ENCODE results near the gene PDCD2L. TPM values are rescaled to one million over a fixed set of nuclear protein-coding genes. Genes with fewer than 3 reads are reported as not detected.
"Not testable (repeated sequence)": the region's sequence is repeated elsewhere in the genome, so short reads cannot be mapped to it uniquely, and the experiment has no call there.

The PDCD2L gene
- total RNA-seq, 1 donor from 2014 or later, result 15.2 TPM

DNA sequence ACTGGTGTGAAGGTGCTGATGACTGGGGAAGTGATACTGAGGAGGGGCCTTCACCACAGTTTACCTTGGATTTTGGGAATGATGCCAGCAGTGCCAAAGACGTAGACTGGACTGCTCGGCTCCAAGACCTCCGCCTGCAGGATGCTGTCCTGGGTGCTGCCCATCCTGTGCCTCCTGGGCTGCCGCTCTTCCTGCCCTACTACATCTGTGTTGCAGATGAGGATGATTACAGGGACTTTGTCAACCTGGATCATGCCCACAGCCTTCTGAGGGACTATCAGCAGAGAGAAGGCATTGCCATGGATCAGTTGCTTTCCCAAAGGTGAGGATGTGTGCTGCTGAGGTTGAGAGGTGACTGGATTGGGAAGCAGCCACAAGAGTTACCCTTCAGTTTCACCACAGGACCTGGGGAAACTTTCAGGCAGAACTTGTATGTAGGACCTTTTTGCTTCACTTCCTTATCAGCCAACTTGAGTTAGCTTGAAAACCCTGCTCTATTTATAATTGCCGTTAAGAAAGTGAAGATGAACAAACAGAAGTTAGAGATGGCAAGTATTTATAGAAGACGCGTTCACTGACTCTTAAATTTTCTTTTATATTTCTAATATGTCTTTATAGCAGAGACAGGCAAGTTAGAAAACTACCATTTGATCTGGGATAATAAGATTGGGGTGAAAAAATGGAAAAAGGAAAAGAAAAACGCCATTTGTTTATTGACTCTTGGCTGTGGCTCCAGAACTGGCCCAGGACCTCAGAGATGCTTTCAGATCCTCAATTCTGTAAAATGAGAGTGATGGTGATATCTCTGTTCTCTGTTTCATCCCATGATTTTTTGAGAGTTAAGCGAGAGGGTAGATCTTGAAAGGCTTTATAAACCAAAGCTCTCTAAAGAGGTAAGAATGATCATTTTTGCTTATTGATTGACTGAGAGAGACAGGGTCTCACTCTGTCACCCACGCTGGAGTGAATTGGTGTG lies 5.3 kb downstream of the PDCD2L start:
- DNase-seq (ENCODE audit: extremely low read depth, low read depth, low spot score), result no peak

DNA sequence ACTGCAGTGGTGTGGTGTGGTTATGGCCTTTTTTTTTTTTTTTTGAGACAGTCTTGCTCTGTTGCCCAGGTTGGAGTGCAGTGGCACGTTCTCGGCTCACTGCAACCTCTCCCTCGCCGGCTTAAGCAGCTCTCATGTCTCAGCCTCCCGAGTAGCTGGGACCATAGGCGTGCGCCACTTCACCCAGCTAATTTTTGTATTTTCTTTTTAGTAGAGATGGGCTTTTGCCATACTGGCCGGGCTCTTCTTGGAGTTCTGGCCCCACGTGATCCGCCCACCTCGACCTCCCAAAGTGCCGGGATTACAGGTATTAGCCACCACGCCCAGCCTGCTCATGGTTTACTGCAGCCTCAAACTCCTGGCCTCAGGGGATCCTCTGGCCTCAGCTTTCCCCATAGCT lies 7.0 kb downstream of the PDCD2L start:
- DNase-seq (ENCODE audit: extremely low read depth, low read depth, low spot score), result no peak

DNA sequence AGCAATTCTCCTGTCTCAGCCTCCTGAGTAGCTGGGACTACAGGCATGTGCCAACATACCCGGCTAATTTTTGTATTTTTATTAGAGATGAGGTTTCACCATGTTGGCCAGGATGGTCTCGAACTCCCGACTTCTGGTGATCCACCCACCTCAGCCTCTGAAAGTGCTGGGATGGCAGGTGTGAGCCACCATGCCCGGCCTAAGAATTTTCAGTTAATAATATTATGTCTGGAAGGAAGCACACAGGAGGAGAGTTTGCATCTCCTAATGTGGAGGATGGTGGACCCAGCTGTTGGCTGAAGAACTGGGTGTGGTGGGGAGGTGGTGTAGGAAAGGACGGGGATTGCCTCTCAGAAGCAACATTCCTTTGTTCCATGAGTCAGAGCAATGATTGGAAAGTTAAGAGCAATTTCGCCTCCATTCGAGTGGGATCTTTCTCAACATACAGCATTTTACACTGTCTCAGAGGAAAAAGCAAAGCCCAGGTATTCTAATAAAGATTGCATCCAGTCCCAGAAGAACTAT lies 11.9 kb downstream of the PDCD2L start:
- DNase-seq (ENCODE audit: extremely low read depth, low read depth, low spot score), result no peak

DNA sequence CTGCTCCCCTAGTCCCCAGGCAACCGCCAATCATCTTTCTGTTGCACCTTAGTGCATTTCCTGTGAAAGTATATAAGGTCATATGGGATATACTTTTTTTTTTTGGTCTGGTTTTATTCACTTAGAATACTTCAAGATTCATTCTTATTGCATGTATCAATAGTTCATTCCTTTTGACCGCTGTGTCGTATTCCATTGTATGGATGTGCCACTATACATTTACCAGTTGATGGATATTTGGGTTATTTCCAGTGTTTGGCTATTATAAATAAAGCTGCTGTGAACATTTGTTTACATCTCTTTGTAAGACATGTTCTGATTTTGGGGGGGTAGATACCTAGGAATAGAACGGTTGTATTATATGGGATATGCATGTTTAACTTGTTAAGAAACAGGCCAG lies 14.1 kb downstream of the PDCD2L start:
- DNase-seq (ENCODE audit: extremely low read depth, low read depth, low spot score), result no peak

DNA sequence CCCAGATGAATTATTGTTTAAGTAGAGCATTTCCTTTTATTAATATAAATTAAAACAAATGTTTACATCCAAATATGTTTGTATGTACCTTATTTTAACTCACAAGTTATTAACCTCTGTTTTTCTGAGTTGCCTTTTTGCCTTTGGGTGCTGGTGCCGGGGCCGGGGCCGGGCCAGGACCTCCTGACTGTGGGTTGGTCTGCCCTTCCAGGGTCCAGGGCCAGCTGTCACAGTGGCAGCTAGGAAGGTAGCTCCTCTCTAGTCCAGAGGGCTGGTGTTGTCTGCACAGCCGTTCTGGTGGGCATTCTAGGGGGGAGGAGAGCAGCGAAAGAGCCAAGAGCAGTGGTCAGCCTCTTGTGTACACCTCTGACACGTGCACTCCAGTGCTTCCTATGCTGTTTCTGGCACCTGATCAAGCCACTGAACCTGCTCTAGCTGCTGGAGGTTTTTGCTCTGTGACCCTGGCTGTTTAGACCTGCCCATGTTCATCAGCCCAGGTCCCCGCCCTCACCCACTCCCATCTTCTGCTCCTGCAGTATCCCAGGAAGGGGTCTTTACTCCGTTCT lies 22.0 kb downstream of the PDCD2L start:
- no peak for DNase-seq (ENCODE audit: extremely low read depth, low read depth, low spot score)

DNA sequence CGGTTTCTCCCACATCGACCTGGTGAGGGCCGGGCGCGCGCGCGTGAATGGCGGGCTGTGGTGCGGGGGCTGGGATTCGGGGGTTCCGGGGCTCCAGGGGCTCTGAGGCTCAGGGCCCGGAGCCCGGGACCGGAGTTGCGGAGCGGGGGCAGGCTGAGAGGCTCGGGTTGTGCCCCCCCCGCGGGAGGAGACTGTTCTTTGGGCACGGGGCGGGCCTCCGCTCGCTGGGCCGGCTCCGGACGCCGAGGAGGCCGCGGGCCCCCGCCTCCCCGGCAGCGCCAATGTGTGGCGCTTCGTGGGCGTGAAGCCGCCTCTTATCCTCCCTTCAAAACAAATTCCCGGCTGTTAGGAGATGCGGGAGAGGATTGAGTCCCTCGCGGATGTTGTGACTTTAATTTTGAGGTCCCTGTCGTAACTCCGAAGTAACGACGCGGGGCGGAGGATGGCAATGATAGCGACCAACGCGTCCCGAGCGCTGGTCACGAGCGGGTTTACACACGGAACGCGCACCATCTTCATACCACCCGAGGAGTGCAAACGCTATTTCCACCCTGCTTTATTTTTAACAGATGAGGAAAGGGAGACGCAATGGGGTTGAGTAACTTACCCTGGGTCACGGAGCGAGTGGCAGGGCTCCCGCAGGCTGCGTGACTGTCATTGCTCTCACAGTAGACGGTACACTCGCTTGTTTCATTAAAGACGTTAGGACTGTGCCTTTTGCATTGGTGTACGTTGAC lies 24.5 kb downstream of the PDCD2L start:
- no peak for DNase-seq (ENCODE audit: extremely low read depth, low read depth, low spot score)

DNA sequence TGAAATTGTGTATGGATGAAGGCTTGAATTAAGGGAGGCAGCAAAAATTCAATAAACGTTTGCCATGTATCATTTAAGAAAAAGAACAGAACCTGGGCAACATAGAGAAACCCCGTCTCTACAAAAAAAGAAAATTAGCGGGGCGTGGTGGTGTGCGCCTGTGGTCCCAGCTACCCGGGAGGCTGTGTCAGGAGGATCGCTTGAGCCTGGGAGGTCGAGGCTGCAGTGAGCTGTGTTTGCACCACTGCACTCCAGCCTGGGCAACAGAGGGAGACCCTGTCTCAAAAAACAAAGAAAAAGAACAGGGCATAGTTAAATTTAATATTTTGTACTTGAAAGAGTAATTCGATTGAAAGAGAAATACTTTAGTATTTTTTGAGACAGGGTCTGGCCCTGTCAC lies 25.4 kb downstream of the PDCD2L start:
- DNase-seq (ENCODE audit: extremely low read depth, low read depth, low spot score), result no peak

DNA sequence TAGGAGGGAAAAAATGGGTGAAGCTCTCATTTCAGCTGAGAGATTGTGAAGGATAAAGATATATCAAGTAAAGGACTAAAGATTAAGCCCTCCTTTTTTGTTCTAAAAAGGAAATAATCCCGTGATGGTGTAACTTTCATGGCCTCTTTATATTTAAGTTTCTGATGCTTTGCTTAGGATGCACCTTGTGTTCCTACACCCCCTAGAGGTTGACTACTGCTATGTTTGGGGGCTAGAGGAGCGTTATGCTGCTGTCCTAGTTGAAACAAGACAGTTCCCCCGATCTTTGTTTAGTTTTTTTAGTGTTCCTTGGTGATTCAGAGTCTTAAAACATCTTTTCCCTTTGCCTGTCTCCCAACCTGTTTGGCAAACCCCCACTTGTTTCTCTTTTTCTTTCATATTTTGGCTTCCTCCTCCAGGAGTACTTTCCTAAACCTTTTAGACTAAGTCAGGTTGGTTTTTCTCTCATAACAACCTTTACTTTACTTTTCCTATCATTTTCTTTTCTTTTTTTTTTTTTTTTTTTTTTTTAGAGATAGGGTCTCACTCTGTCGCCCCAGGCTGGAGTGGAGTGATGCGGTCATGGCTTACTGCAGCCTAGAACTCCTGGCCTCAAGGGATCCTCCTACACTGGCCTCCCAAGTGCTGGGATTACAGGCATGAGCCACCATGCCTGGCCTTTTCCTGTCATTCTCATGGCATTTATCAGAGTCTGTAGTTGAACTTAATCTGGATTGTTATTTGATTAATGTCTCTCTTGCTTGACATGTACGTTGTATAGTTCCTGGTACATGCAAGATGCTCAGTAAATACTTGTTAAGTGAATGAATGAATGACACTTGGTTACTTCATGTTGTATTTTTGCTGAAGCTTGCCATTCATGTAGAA lies 26.8 kb downstream of the PDCD2L start:
- DNase-seq (ENCODE audit: extremely low read depth, low read depth, low spot score), result no peak

DNA sequence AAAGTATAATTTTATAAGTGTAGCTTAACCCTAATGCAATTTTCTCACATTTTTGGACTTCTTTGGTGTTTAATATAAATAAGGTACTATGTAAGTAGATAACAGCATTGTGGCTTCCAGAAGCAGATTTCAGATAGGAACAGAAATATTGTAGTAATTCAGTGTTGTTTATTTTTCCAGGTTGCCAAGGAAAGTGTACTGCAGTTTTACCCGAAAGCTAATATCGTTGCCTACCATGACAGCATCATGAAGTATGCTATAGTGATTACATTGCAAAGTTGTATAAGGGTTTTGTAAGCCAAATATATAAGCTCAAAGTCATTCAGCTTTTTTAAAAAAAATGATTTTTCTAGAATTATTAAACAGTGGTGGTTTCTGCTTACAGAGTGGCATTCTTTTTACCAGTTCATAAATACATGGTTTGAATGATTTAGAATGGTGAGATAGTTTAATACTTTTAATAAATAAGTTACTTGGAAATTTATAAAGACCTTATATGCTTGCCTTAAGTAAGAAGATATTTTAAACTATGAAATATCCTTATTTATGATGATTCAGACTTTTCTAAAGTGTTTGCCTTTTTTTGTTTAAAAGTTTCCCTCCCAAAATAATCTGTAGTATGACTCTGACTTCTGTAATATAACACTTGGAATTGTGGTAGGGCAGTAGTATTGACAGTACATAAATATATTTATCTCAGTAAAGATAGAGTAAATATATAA lies 27.6 kb downstream of the PDCD2L start:
- DNase-seq (ENCODE audit: extremely low read depth, low read depth, low spot score), result no peak

DNA sequence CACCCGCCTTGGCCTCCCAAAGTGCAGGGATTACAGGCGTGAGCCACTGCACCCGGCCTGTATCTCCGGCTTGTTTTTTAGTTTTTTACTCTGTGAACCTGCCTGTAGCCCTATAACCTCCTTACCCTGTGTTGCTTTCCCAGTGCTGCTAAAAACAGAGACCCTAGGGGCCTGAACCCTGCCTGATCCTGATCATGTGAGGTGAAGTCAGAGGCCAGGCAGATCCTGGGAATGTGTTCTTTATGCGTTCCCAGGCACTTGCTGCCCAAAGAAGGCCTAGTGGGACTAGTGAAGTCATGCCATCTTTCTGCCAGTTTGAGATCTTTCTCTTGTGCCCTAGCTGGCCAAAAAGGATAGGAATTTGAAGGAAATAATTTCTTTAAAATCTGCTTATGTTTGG lies 28.6 kb downstream of the PDCD2L start:
- DNase-seq (ENCODE audit: extremely low read depth, low read depth, low spot score), result no peak

DNA sequence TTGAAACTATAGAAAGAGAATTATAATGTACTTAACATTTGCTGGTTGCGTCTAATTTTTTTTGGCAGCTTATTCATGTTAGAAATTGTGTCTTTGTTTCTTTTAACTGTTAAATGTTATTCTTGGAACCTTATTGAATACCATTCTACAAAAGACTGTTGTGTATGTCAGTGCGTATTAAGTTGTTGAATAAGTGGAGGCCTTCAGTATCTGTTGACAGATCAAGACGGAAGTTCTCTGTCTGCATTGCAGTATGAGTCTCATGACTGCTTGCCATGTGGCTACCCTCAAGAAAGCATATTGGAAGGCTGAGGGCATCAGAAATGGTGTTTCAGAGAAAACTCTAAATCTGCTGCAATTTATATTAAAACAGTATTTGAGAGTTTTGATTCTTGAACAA lies 32.5 kb downstream of the PDCD2L start:
- no peak for DNase-seq (ENCODE audit: extremely low read depth, low read depth, low spot score)

DNA sequence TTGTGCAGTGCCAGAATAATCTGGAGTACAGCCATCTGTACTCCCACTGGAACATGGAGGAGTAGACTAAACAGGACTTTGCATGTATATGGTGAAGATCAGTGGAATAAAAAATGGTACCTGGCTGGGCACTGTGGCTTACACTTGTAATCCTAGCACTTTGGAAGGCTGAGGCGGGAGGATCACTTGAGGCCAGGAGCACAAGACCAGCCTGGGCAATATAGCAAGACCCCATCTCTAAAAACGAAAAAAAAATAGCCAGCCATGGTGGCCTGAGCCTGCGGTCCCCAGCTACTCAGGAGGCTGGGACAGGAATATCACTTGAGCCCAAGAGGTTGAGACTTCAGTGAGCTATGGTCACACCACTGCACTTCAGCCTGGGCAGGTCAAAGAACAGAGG lies 44.0 kb downstream of the PDCD2L start:
- DNase-seq (ENCODE audit: extremely low read depth, low read depth, low spot score), result no peak

DNA sequence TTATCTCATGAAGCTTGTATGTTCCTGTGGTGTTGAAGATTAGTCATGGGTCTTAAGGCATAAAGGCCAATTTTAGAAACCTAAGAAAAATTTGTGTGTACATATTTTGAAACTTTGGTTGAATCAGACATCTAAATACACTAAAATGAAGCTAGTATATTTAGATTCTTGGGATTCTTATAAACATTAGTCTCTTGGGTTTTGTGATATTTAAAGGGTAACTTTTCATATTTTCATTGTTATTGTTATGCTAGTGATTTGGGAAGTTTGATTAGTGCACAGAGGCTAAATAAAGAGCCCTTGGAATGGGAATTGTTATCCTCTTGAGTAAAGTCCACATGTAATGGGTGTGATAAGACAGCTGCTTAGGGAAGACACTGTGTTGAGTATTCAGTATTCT lies 48.5 kb downstream of the PDCD2L start:
- DNase-seq (ENCODE audit: extremely low read depth, low read depth, low spot score), result no peak

DNA sequence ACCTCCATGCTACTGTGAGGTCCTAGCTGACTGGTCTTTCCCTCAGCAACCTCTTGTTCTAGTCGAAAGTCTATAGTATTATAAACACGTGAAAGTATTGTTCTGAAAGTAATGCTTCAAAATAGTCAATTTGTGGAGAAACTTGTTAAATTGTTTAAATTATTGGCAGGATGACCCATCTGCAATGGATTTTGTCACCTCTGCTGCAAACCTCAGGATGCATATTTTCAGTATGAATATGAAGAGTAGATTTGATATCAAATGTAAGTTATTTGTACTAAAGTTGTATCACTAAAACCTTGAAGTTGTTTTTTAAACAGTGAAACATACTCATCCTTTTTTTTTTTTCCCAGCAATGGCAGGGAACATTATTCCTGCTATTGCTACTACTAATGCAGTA lies 49.9 kb downstream of the PDCD2L start:
- DNase-seq (ENCODE audit: extremely low read depth, low read depth, low spot score), result no peak

DNA sequence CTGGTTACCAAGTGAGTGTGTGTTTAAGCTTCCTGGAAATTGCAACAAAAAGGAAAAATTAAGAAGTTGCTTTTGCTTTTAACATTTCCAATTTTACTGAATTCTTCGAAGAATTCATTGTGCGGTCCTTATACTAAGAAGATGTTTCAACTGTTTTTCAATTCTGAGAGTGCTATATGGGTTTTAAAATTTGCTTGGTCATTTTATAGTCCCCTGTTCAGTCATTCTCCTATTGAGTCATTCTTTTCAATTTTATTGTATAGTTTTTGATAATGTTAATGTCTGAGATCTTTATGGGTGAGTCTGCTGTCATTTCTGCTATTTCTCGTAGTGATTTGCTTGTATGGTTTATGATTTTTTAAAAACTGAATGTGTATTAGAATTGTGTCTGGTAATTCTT lies 50.5 kb downstream of the PDCD2L start:
- no peak for DNase-seq (ENCODE audit: extremely low read depth, low read depth, low spot score)

DNA sequence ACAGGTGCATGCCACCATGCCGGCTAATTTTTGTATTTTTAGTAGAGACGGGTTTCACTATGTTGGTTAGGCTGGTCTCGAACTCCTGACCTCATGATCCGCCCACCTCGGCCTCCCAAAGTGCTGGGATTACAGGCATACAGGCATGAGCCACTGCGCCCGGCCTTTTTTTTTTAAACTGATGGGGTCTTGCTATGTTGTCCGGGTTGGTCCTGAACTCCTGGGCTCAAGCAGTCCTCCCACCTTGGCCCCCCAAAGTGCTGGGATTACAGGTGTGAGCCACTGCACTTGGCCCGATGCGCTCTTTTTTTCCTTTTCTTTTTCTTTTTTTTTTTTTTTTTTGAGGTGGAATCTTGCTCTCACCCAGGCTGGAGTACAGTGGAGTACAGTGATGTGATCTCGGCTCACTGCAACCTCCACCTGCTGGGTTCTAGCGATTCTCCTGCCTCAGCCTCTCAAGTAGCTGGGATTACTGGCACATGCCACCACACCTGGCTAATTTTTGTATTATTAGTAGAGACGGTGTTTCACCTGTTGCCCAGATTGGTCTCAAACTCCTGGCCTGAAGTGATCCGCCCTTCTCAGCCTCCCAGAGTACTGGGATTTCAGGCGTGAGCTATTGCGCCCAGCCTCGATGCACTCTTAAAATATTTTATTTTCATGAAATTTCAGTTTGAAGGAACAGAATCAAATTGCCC lies 51.7 kb downstream of the PDCD2L start:
- DNase-seq (ENCODE audit: extremely low read depth, low read depth, low spot score), result not testable (repeated sequence)

DNA sequence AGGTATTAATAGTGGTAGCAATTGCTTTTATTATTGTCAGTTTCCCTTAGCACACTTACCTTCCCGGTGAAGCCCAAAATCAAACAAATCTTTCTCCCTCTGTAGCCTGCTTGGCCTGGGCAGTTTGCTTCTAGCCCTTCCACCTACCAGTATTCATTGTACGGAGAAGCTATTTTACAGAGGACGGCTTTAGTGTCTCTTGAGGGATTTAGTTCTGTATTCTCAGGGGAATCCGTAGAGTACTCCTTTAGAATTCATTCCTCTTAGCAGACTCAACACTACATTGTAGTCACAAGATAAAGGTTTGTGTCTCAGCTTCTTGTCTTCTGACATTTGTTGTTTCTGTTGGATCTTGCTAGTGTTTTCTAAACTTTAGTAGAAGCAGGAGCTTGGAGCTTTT lies 53.2 kb downstream of the PDCD2L start:
- no peak for DNase-seq (ENCODE audit: extremely low read depth, low read depth, low spot score)

DNA sequence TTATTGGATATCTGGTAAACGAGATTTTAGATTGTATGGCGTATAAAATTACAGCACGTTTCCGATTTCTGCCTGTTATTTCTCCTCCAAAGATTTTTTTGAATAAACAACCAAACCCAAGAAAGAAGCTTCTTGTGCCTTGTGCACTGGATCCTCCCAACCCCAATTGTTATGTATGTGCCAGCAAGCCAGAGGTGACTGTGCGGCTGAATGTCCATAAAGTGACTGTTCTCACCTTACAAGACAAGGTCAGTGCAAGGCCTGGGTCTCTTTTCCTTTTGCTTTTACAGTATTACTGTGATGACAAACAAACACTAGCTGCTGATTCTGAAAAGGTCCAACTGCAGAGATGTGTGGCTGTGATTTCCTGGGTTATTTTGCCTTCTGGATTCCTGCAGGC lies 54.5 kb downstream of the PDCD2L start:
- DNase-seq (ENCODE audit: extremely low read depth, low read depth, low spot score), result no peak

DNA sequence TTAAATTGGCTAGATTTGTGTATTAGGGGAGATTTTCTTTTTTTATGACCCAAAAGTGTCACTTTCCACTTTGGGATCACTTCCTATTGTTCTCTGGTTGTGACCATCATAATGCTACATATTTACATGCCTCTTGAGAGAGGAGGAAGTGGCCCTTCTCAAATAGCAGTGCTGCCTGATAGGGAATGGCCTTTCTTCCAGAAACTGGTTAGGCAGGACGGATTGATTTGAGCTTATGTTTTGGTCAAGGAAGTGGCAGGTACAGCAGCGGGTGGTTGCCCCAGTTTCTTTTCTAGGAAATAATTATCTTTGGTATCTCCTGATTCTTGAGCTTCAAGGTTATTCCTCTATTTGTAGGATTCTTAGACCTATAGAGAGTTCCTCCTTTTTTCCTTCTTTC lies 55.4 kb downstream of the PDCD2L start:
- no peak for DNase-seq (ENCODE audit: extremely low read depth, low read depth, low spot score)
